Heart left ventricle (tissue), 13 donors: Measurements from ENCODE around the gene RBP2.

ENCODE experiments used
- CTCF ChIP-seq, 12 donors: fragments of 200-600 bp; sonication (generic) in 4 of 12; IDR thresholded peaks; one replicate each; pipeline versions ENCODE4 v1.5.0 to v1.8.0; 2018 to 2022; ENCODE audit warnings: antibody characterized with exemption in 12 of 12, mild to moderate bottlenecking in 5 of 12
- POLR2A ChIP-seq, 2 donors: fragments of 450-650 bp; IDR thresholded peaks; one replicate each; pipeline ENCODE4 v1.6.1; 2017; ENCODE audit warnings: antibody characterized with exemption in 2 of 2, mild to moderate bottlenecking in 2 of 2, moderate library complexity in 2 of 2
- donor health status: ischemic (EF 13 %, LVEDD 7.1; RV severe dilation, severe dysfunction).
- donor health status: DM: no; HTN: yes; CAD: no.
- donor health status: DM: no; HTN: no; CAD: no.
- donor health status: ischemic (EF 25% LVEDD 6.9; RV normal size, moderate dysfunction).
- donor health status: ischemic (EF 25% LVEDD 5.7; RV mildly dilated, moderate dysfunction).
- donor health status: ischemic (EF 35%, LVEDD 5.7; RV mildly dilated, moderate dysfunction).
- donor health status: nonischemic (EF 11% LVEDD 7.7; RV severe dilation, severe dysfunction).
- donor health status: DM: yes; HTN: yes; CAD: no.
- donor health status: PGD.
- donor health status: ischemic (EF 29% LVEDD 5.4; RV normal size, mild dysfunction).
- donor health status: nonischemic (EF 23%, LVEDD 6.1; RV moderate dilation, normal function).

GRCh38 chr3:139482206-139482605 is 5.9 kb upstream of the RBP2 start:
- TF ChIP-seq CTCF (IDR thresholded peaks at IDR 0.05) (no peak), POLR2A (IDR thresholded peaks at IDR 0.05) (no peak)
